Measurements from ENCODE around the gene KRTAP4-11. TPM values are rescaled to one million over a fixed set of nuclear protein-coding genes. Genes with fewer than 3 reads are reported as not detected.
"Not testable (repeated sequence)": the region's sequence is repeated elsewhere in the genome, so short reads cannot be mapped to it uniquely, and the experiment has no call there.

The KRTAP4-11 gene
- total RNA-seq = not detected in 2 replicates

DNA sequence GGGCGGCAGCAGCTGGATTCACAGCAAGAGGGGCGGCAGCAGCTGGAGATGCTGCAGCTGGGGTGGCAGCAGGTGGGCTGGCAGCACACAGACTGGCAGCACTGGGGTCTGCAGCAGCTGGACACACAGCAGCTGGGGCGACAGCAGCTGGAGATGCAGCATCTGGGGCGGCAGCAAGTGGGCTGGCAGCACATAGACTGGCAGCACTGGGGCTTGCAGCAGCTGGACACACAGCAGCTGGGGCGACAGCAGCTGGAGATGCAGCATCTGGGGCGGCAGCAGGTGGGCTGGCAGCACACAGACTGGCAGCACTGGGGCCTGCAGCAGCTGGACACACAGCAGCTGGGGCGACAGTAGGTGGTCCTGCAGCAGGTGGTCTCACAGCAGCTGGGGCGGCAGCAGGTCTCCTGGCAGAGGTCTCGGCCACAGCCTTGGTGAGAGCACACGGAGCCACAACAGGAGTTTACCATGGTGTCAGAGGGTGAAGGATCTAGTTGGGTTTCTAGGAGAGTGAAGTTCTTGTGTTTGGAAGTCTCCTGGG lies at the start of gene KRTAP4-11:
TSS of gene KRTAP4-11 (minus strand) at position 528 of the 541 bp plus-strand sequence. CDS start at position 470, 58 bp downstream.
- not testable (repeated sequence) for DNase-seq (ENCODE audit: extremely low read depth, low read depth, low spot score)

GRCh38 chr17:41167561-41167960 lies 49.4 kb upstream of the KRTAP4-11 start:
- DNase-seq (ENCODE audit: extremely low read depth, low read depth, low spot score) = no peak

- DNase-seq (ENCODE audit: extremely low read depth, low read depth, low spot score) = no peak
These were observed 45.7 kb upstream of the KRTAP4-11 start for GRCh38 chr17:41163828-41164227.

DNA sequence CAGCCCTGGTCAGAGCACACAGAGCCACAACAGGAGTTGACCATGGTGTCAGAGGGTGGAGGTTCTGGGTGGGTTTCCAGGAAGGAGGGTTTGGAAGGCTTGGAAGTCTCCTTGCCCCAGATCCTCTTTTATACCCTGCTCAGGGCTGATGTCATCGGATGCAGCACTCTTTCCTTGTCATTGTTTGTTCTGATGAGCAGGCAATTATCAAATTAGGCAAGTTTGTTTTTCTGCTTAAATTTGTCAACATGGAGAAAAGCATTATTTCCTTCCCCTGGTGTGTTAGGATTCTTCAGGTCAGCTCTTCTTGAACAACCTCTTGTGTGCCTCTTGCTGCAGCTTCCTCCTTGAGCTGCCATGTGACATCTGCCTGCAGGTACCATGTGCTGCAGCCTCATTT lies 42.5 kb upstream of the KRTAP4-11 start, which contains the start of gene KRTAP4-4:
TSS of gene KRTAP4-4 (minus strand) at position 101 of the 400 bp plus-strand sequence. CDS start at position 44, 57 bp downstream.
- no peak for DNase-seq (ENCODE audit: extremely low read depth, low read depth, low spot score)

- DNase-seq (ENCODE audit: extremely low read depth, low read depth, low spot score) = not testable (repeated sequence)
These were observed 42.0 kb upstream of the KRTAP4-11 start for GRCh38 chr17:41160190-41160589.

DNA sequence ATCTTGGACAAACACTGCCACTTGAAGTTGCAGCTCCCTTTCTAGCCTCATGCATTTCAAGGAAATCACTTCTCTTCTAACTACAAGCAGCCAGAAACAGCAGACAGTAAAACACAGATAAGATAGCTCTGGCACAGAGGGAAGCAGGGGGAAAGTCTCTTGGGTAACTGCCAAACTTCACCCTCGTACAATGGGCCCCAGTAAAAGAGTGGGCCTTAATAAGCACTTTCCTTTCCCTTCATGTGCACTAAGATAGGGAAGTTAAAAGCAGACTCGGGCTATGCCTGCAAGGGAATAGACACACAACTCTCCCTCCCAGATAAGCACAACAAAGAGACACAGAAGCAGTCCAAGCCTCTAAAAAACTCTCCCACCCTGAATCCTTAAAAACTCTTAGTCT lies 35.7 kb upstream of the KRTAP4-11 start:
- DNase-seq (ENCODE audit: extremely low read depth, low read depth, low spot score) = no peak

- no peak for DNase-seq (ENCODE audit: extremely low read depth, low read depth, low spot score)
These were observed 33.4 kb upstream of the KRTAP4-11 start for GRCh38 chr17:41151525-41151924.

DNA sequence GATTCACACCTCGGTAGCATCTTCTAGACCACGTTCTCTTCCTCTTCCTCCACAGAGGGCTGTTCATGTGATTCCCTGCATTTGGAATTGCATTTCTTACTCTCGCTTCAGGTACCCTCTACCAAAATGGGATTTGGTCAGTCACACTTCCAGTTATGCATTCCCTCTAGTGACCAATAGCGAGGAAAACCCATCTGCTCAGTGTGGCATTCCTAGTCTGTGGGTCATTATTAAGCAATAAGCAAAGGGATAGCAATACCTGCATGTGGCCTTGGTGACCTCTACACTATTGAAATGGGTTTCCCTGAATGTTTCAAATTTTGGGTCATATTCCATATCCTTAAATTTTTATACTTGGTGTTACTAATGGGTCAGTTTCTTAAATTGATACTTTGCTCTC lies 31.9 kb upstream of the KRTAP4-11 start:
- DNase-seq (ENCODE audit: extremely low read depth, low read depth, low spot score) = no peak

DNA sequence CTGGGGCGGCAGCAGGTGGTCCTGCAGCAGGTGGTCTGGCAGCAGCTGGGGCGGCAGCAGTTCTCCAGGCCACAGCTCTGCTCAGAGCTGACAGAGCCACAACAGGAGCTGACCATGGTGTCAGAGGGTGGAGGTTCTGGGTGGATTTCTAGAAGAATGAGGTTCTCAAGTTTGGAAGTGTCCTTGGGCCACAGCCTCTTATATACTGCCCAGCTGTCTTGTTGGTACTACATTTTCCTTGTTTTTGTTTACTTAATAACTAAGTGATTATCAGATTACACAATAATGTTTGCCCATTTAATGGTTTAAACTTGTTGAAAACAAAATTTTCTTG lies 31.4 kb upstream of the KRTAP4-11 start, which contains the start of gene KRTAP4-5:
TSS of gene KRTAP4-5 (minus strand) at position 174 of the 334 bp plus-strand sequence. CDS start at position 116, 58 bp downstream.
- DNase-seq (ENCODE audit: extremely low read depth, low read depth, low spot score) = no peak

GRCh38 chr17:41148971-41149651 lies 30.9 kb upstream of the KRTAP4-11 start:
- not testable (repeated sequence) for DNase-seq (ENCODE audit: extremely low read depth, low read depth, low spot score)

DNA sequence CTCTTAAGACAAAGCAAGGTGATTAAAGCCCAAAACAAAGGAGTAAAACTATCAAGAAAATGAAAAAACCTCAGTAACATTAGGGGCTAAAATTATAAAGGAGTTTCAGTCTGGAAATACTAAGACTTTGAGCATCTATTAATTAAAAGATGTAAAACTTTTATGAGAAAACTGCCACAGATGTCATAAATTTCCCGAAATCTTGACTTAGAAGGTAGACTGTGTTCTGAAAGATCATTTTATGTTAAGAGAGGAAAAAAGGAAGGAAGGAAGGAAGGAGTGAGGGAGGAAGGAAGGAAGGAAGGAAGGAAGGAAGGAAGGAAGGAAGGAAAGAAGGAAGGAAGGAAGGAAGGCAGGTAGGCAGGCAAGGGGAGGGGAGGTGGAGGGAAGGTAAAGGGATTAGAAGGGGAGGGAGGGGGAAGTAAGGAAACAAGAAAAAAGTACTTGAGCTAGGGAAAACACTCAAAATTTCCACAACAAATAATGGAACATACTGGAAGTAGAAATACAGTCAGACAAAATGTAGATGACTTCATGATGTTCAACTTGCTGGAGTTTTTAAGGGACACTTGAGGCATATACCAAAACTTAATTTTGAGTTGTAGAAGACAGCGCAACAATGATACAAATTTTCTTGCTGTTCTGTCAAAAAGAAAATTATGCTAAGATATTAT lies 29.5 kb upstream of the KRTAP4-11 start:
- no peak for DNase-seq (ENCODE audit: extremely low read depth, low read depth, low spot score)

DNA sequence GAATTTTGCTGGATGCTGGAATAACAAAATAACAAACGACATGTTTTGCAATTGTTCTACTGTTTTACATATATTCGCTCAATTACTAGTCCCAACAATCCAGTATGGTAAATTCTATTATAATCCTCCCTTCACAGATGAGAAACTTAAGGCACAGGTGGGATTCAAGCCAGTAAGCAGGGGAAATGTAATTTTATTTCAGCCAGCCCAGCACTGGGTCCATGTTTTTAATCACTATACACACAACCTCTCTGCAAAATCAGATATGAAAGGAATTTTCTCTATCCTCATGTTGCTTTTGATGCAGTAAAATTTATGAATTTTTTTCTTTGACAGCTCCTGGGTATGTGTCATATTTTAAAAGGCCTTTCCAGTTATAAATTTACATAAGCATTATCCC lies 27.1 kb upstream of the KRTAP4-11 start:
- DNase-seq (ENCODE audit: extremely low read depth, low read depth, low spot score) = no peak

- DNase-seq (ENCODE audit: extremely low read depth, low read depth, low spot score) = no peak
These were observed 26.7 kb upstream of the KRTAP4-11 start for GRCh38 chr17:41144846-41145245.

DNA sequence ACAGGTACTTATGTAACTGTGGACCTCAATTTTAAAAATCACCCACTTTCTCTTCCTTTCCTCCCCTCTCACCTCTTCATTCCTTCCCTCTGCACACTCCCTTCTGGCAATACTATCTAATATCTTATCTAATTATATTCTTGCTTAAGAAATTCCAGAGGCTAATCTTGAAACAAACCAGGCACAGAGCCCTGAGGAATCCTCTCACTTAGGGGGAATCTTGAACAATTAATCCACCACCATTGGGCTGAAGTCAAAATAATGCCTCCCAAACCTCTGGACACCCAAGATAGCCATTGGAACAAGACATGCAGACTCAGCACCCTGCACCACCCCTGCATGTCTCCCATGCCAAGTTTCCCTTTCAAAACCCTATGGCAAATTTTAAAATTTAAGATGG lies 23.2 kb upstream of the KRTAP4-11 start:
- no peak for DNase-seq (ENCODE audit: extremely low read depth, low read depth, low spot score)

- DNase-seq (ENCODE audit: extremely low read depth, low read depth, low spot score) = no peak
These were observed 22.4 kb upstream of the KRTAP4-11 start, which contains the start of gene KRTAP4-6 for GRCh38 chr17:41140360-41141131. Gene KRTAP4-6 (minus strand): TSS chr17:41140544. CDS start chr17:41140487, 57 bp downstream.

DNA sequence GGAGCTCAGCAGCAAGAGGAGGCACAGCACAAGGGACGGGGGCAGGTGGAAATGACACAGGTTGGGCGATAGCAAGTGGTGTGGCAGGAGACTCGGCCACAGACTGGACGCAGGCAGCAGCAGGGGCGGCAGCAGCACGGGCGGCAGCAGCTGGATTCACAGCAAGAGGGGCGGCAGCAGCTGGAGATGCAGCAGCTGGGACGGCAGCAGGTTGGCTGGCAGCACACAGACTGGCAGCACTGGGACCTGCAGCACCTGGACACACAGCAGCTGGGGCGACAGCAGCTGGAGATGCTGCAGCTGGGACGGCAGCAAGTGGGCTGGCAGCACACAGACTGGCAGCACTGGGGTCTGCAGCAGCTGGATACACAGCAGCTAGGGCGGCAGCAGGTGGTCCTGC lies 21.7 kb upstream of the KRTAP4-11 start:
- DNase-seq (ENCODE audit: extremely low read depth, low read depth, low spot score) = not testable (repeated sequence)

- DNase-seq (ENCODE audit: extremely low read depth, low read depth, low spot score) = no peak
These were observed 15.9 kb upstream of the KRTAP4-11 start for GRCh38 chr17:41133880-41134735.

DNA sequence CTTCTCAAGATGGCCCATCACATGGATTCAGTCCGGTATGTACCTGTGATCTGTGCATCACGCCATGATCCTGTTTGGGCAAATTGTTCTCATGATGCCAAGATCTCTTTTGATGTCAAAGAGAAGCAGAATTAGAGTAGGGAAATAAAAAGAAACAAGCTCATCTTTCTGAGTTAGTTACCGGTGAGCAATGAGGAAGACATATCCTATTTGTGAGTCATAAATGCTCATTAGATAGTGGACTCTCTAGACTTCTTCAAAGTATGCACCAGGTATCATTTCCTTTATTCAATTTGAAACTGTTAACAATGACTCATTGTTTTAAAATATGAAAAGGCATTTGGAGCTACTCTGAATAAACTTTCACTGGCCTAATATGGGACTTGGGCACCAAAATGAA lies 13.8 kb upstream of the KRTAP4-11 start:
- no peak for DNase-seq (ENCODE audit: extremely low read depth, low read depth, low spot score)

GRCh38 chr17:41127371-41127770 lies 9.2 kb upstream of the KRTAP4-11 start:
- no peak for DNase-seq (ENCODE audit: extremely low read depth, low read depth, low spot score)

GRCh38 chr17:41126412-41126811 lies 8.2 kb upstream of the KRTAP4-11 start:
- no peak for DNase-seq (ENCODE audit: extremely low read depth, low read depth, low spot score)

Measured in glomerular endothelial cell (primary cell).